ENCODE measurements around the gene ZFP36. TPM values are rescaled to one million over a fixed set of nuclear protein-coding genes. Genes with fewer than 3 reads are reported as not detected.

The ZFP36 gene
- polyA plus RNA-seq, 2 of the 4 experiments (the other 2 are of a cell fraction), result 22.1 to 29.1 TPM

GRCh38 chr19:39445196-39446111, 38.8 kb downstream of the ZFP36 start, which contains the start of gene SUPT5H (continued):
- TF ChIP-seq BCL3 (IDR thresholded peaks at IDR 0.05) (peak; percentile 96; the same call in 2 of the 3 replicates), ATOH8 (CRISPR knock-in tag; IDR thresholded peaks at IDR 0.05; ENCODE audit: low read depth) (peak; percentile 64; the same call in 1 of the 2 replicates), HOXA7 (CRISPR knock-in tag; IDR thresholded peaks at IDR 0.05) (0 out of 2 replicates have a peak, but pooled peaks have one; percentile 44), PBX3 (IDR thresholded peaks at IDR 0.05) (peak; percentile 81), HOXB13 (CRISPR knock-in tag; IDR thresholded peaks at IDR 0.05; ENCODE audit: low read depth) (no peak; the same call in 1 of the 2 replicates), EHF (CRISPR knock-in tag; IDR thresholded peaks at IDR 0.05) (0 out of 2 replicates have a peak, but pooled peaks have one; percentile 76), EP300 (IDR thresholded peaks at IDR 0.05) (no peak), CHD2 (IDR thresholded peaks at IDR 0.05; ENCODE audit: low read length, partially characterized antibody) (peak; percentile 99)

- no peaks in the 10 kb centered on the region for H3K9me3 ChIP-seq
- TF ChIP-seq NR3C1 (IDR thresholded peaks at IDR 0.05), result no peak
- no peak for TF ChIP-seq MAZ (IDR thresholded peaks at IDR 0.05; ENCODE audit: borderline replicate concordance, low read depth, low read length)
- no peak for TF ChIP-seq CEBPB (IDR thresholded peaks at IDR 0.05)
- no peak for TF ChIP-seq TP53 (CRISPR knock-in tag; IDR thresholded peaks at IDR 0.05)
- no peak for TF ChIP-seq ZNF302 (CRISPR knock-in tag; IDR thresholded peaks at IDR 0.05)
- no peak for TF ChIP-seq RCOR1 (IDR thresholded peaks at IDR 0.05; ENCODE audit: low read depth, low read length)
- TF ChIP-seq FOSL2 (IDR thresholded peaks at IDR 0.05), result no peak
- TF ChIP-seq FOSL2 (CRISPR knock-in tag; IDR thresholded peaks at IDR 0.05), result no peak
- TF ChIP-seq ZC3H11A (IDR thresholded peaks at IDR 0.05), result no peak
- TF ChIP-seq NFE2L2 (conservative IDR thresholded peaks at IDR 0.05; ENCODE audit: low read length), result no peak
- TF ChIP-seq HEYL (CRISPR knock-in tag; IDR thresholded peaks at IDR 0.05), result no peak
- no peak for TF ChIP-seq HDAC2 (IDR thresholded peaks at IDR 0.05)
- TF ChIP-seq MAFK (IDR thresholded peaks at IDR 0.05; ENCODE audit: partially characterized antibody), result no peak
- TF ChIP-seq CBX2 (IDR thresholded peaks at IDR 0.05; ENCODE audit: borderline replicate concordance, low read depth), result no peak
- TF ChIP-seq KDM1A (IDR thresholded peaks at IDR 0.05; ENCODE audit: low read depth), result no peak
- no peak for TF ChIP-seq NPAS2 (CRISPR knock-in tag; IDR thresholded peaks at IDR 0.05; ENCODE audit: borderline replicate concordance)
- TF ChIP-seq FOSB (CRISPR knock-in tag; IDR thresholded peaks at IDR 0.05), result no peak
- TF ChIP-seq EHF (CRISPR knock-in tag; IDR thresholded peaks at IDR 0.05), result no peak
- no peak for TF ChIP-seq RAD21 (conservative IDR thresholded peaks at IDR 0.05 in 1 of 2, IDR thresholded peaks at IDR 0.05 in 1 of 2)
- ATAC-seq (no peak), DNase-seq (ENCODE audit: low read depth in 1 of 2, low spot score in 1 of 2) (no peak), FAIRE-seq (no peak)
- peak overlapping the region; percentile 86 to 90 for H3K27ac ChIP-seq
- peak overlapping the region; percentile 80 for H3K4me3 ChIP-seq
- peak overlapping the region; percentile 76 for H3K4me2 ChIP-seq
- H3K4me1 ChIP-seq, result peaks cover 26% of the 10 kb centered on the region; the same call in 2 of the 3 replicates
- ChIA-PET POLR2A (interaction anchor here (1.2 to 1.6 kb wide), 2 partner anchors 11 to 68 kb away, joined by 4 to 8 read pairs; partner anchors contain the start of gene RPS16), CTCF (interaction anchor here (0.6 to 14.2 kb wide), 12 partner anchors 11 to 225 kb away, joined by 3 to 279 read pairs (median 6); partner anchors contain the start of genes EID2, EID2B and RPS16)
- WGBS (ENCODE audit: missing lambda C conversion rate), result 86% methylated on average over 16 of the region's 16 CpGs
These were observed 39.9 kb downstream of the ZFP36 start for GRCh38 chr19:39446365-39447084.
